ENCODE data around the gene KRT32.
"Not testable (repeated sequence)": the region's sequence is repeated elsewhere in the genome, so short reads cannot be mapped to it uniquely, and the experiment has no call there.

Gene KRT32

GRCh38 chr17:41442739-41443138 is 24.4 kb downstream of the KRT32 start:
- H3K36me3 ChIP-seq (ENCODE audit: control insufficient read depth, insufficient read depth, low read length): no peaks in the 10 kb centered on the region
- H3K27me3 ChIP-seq (ENCODE audit: control insufficient read depth, insufficient read depth, low read length): no peaks in the 10 kb centered on the region
- H3K27ac ChIP-seq (ENCODE audit: low read depth, low read length): no peak overlapping the region
- H3K4me1 ChIP-seq (ENCODE audit: control insufficient read depth, insufficient read depth, low read length): peaks cover 7% of the 10 kb centered on the region; the same call in 1 of the 2 replicates
- no peak overlapping the region for H3K9ac ChIP-seq (ENCODE audit: low read length)
- H3K4me3 ChIP-seq (ENCODE audit: low read depth, low read length): no peak overlapping the region
- H3K9me3 ChIP-seq (ENCODE audit: control insufficient read depth, insufficient read depth, low read depth, low read length): no peaks in the 10 kb centered on the region

- no peak within 1 kb of the TSS for H3K27ac ChIP-seq (ENCODE audit: low read depth, low read length)
- H3K4me3 ChIP-seq (ENCODE audit: low read depth, low read length): no peak within 1 kb of the TSS
- no peaks in the 10 kb centered on the region for H3K27me3 ChIP-seq (ENCODE audit: control insufficient read depth, insufficient read depth, low read length)
- 0 out of 2 replicates have a peak, but pooled peaks cover 6% of the 10 kb centered on the region for H3K4me1 ChIP-seq (ENCODE audit: control insufficient read depth, insufficient read depth, low read length)
- no peaks in the 10 kb centered on the region for H3K9me3 ChIP-seq (ENCODE audit: control insufficient read depth, insufficient read depth, low read depth, low read length)
- no peak within 1 kb of the TSS for H3K9ac ChIP-seq (ENCODE audit: low read length)
- no peaks in the 10 kb centered on the region for H3K36me3 ChIP-seq (ENCODE audit: control insufficient read depth, insufficient read depth, low read length)
Observed at GRCh38 chr17:41440531-41441033, 26.6 kb downstream of the KRT32 start, which contains the start of gene KRT38. KRT38 (minus strand) TSS chr17:41440983; CDS start chr17:41440921, 62 bp downstream.

GRCh38 chr17:41439375-41439774 is 27.8 kb downstream of the KRT32 start:
- H3K4me3 ChIP-seq (ENCODE audit: low read depth, low read length): no peak overlapping the region
- H3K27me3 ChIP-seq (ENCODE audit: control insufficient read depth, insufficient read depth, low read length): no peaks in the 10 kb centered on the region
- H3K9me3 ChIP-seq (ENCODE audit: control insufficient read depth, insufficient read depth, low read depth, low read length): no peaks in the 10 kb centered on the region
- H3K27ac ChIP-seq (ENCODE audit: low read depth, low read length): no peak overlapping the region
- H3K36me3 ChIP-seq (ENCODE audit: control insufficient read depth, insufficient read depth, low read length): no peaks in the 10 kb centered on the region
- H3K9ac ChIP-seq (ENCODE audit: low read length): no peak overlapping the region
- 0 out of 2 replicates have a peak, but pooled peaks cover 6% of the 10 kb centered on the region for H3K4me1 ChIP-seq (ENCODE audit: control insufficient read depth, insufficient read depth, low read length)

- Histone ChIP-seq H3K4me1 (ENCODE audit: control insufficient read depth, insufficient read depth, low read length) (0 out of 2 replicates have a peak, but pooled peaks cover under 1% of the 10 kb centered on the region), H3K36me3 (ENCODE audit: control insufficient read depth, insufficient read depth, low read length) (no peaks in the 10 kb centered on the region), H3K27ac (ENCODE audit: low read depth, low read length) (no peak overlapping the region), H3K4me3 (ENCODE audit: low read depth, low read length) (no peak overlapping the region), H3K9ac (ENCODE audit: low read length) (no peak overlapping the region), H3K27me3 (ENCODE audit: control insufficient read depth, insufficient read depth, low read length) (no peaks in the 10 kb centered on the region), H3K9me3 (ENCODE audit: control insufficient read depth, insufficient read depth, low read depth, low read length) (no peaks in the 10 kb centered on the region)
Observed at GRCh38 chr17:41437769-41438168, 29.4 kb downstream of the KRT32 start.

GRCh38 chr17:41437254-41437653 is 29.9 kb downstream of the KRT32 start:
- no peak overlapping the region for H3K9ac ChIP-seq (ENCODE audit: low read length)
- no peaks in the 10 kb centered on the region for H3K36me3 ChIP-seq (ENCODE audit: control insufficient read depth, insufficient read depth, low read length)
- no peaks in the 10 kb centered on the region for H3K9me3 ChIP-seq (ENCODE audit: control insufficient read depth, insufficient read depth, low read depth, low read length)
- H3K4me3 ChIP-seq (ENCODE audit: low read depth, low read length): no peak overlapping the region
- H3K27ac ChIP-seq (ENCODE audit: low read depth, low read length): no peak overlapping the region
- H3K27me3 ChIP-seq (ENCODE audit: control insufficient read depth, insufficient read depth, low read length): no peaks in the 10 kb centered on the region
- no peaks in the 10 kb centered on the region for H3K4me1 ChIP-seq (ENCODE audit: control insufficient read depth, insufficient read depth, low read length)

GRCh38 chr17:41434415-41434814 is 32.8 kb downstream of the KRT32 start:
- Histone ChIP-seq H3K36me3 (ENCODE audit: control insufficient read depth, insufficient read depth, low read length) (no peaks in the 10 kb centered on the region), H3K27me3 (ENCODE audit: control insufficient read depth, insufficient read depth, low read length) (no peaks in the 10 kb centered on the region)

GRCh38 chr17:41434005-41434404 is 33.2 kb downstream of the KRT32 start:
- Histone ChIP-seq H3K36me3 (ENCODE audit: control insufficient read depth, insufficient read depth, low read length) (no peaks in the 10 kb centered on the region), H3K4me1 (ENCODE audit: control insufficient read depth, insufficient read depth, low read length) (peaks cover 4% of the 10 kb centered on the region; the same call in 1 of the 2 replicates), H3K9me3 (ENCODE audit: control insufficient read depth, insufficient read depth, low read depth, low read length) (no peaks in the 10 kb centered on the region), H3K27me3 (ENCODE audit: control insufficient read depth, insufficient read depth, low read length) (no peaks in the 10 kb centered on the region), H3K4me3 (ENCODE audit: low read depth, low read length) (no peak overlapping the region), H3K9ac (ENCODE audit: low read length) (no peak overlapping the region), H3K27ac (ENCODE audit: low read depth, low read length) (no peak overlapping the region)

More at GRCh38 chr17:41434415-41434814, 32.8 kb downstream of the KRT32 start:
- Histone ChIP-seq H3K4me3 (ENCODE audit: low read depth, low read length) (no peak overlapping the region), H3K9ac (ENCODE audit: low read length) (no peak overlapping the region), H3K4me1 (ENCODE audit: control insufficient read depth, insufficient read depth, low read length) (0 out of 2 replicates have a peak, but pooled peaks cover 3% of the 10 kb centered on the region), H3K9me3 (ENCODE audit: control insufficient read depth, insufficient read depth, low read depth, low read length) (no peaks in the 10 kb centered on the region), H3K27ac (ENCODE audit: low read depth, low read length) (no peak overlapping the region)

- Histone ChIP-seq H3K27me3 (ENCODE audit: control insufficient read depth, insufficient read depth, low read length) (no peaks in the 10 kb centered on the region), H3K9me3 (ENCODE audit: control insufficient read depth, insufficient read depth, low read depth, low read length) (no peaks in the 10 kb centered on the region), H3K36me3 (ENCODE audit: control insufficient read depth, insufficient read depth, low read length) (no peaks in the 10 kb centered on the region), H3K9ac (ENCODE audit: low read length) (no peak overlapping the region), H3K4me1 (ENCODE audit: control insufficient read depth, insufficient read depth, low read length) (peaks cover 8% of the 10 kb centered on the region; the same call in 1 of the 2 replicates), H3K27ac (ENCODE audit: low read depth, low read length) (no peak overlapping the region), H3K4me3 (ENCODE audit: low read depth, low read length) (no peak overlapping the region)
Observed at GRCh38 chr17:41433586-41433985, 33.6 kb downstream of the KRT32 start.

- not testable (repeated sequence) for H3K27me3 ChIP-seq (ENCODE audit: control insufficient read depth, insufficient read depth, low read length); H3K9ac ChIP-seq (ENCODE audit: low read length); H3K27ac ChIP-seq (ENCODE audit: low read depth, low read length); H3K9me3 ChIP-seq (ENCODE audit: control insufficient read depth, insufficient read depth, low read depth, low read length); H3K4me1 ChIP-seq (ENCODE audit: control insufficient read depth, insufficient read depth, low read length); H3K36me3 ChIP-seq (ENCODE audit: control insufficient read depth, insufficient read depth, low read length); H3K4me3 ChIP-seq (ENCODE audit: low read depth, low read length)
Observed at GRCh38 chr17:41430376-41430775, 36.8 kb downstream of the KRT32 start.

GRCh38 chr17:41429667-41430066 is 37.5 kb downstream of the KRT32 start:
- H3K4me3 ChIP-seq (ENCODE audit: low read depth, low read length): no peak overlapping the region
- no peak overlapping the region for H3K27ac ChIP-seq (ENCODE audit: low read depth, low read length)
- no peaks in the 10 kb centered on the region for H3K27me3 ChIP-seq (ENCODE audit: control insufficient read depth, insufficient read depth, low read length)
- H3K9me3 ChIP-seq (ENCODE audit: control insufficient read depth, insufficient read depth, low read depth, low read length): no peaks in the 10 kb centered on the region
- H3K4me1 ChIP-seq (ENCODE audit: control insufficient read depth, insufficient read depth, low read length): peaks cover 8% of the 10 kb centered on the region; the same call in 1 of the 2 replicates
- no peaks in the 10 kb centered on the region for H3K36me3 ChIP-seq (ENCODE audit: control insufficient read depth, insufficient read depth, low read length)
- no peak overlapping the region for H3K9ac ChIP-seq (ENCODE audit: low read length)

- Histone ChIP-seq H3K36me3 (ENCODE audit: control insufficient read depth, insufficient read depth, low read length) (no peaks in the 10 kb centered on the region), H3K4me3 (ENCODE audit: low read depth, low read length) (no peak overlapping the region), H3K4me1 (ENCODE audit: control insufficient read depth, insufficient read depth, low read length) (peaks cover 8% of the 10 kb centered on the region; the same call in 1 of the 2 replicates), H3K9ac (ENCODE audit: low read length) (no peak overlapping the region), H3K27me3 (ENCODE audit: control insufficient read depth, insufficient read depth, low read length) (no peaks in the 10 kb centered on the region), H3K9me3 (ENCODE audit: control insufficient read depth, insufficient read depth, low read depth, low read length) (no peaks in the 10 kb centered on the region), H3K27ac (ENCODE audit: low read depth, low read length) (no peak overlapping the region)
Observed at GRCh38 chr17:41428591-41429291, 38.4 kb downstream of the KRT32 start.
